HG03025 (cell line): Measurements from ENCODE around the gene TUNAR.

ENCODE experiments used
- ATAC-seq: cut with Tn5 transposase; IDR thresholded peaks from one replicate; pipeline ENCODE4 v1.9.1; 2021; ENCODE audit warnings: mild to moderate bottlenecking, moderate library complexity; ENCODE audit not compliant: unreplicated experiment, low FRiP score

Gene TUNAR

DNA sequence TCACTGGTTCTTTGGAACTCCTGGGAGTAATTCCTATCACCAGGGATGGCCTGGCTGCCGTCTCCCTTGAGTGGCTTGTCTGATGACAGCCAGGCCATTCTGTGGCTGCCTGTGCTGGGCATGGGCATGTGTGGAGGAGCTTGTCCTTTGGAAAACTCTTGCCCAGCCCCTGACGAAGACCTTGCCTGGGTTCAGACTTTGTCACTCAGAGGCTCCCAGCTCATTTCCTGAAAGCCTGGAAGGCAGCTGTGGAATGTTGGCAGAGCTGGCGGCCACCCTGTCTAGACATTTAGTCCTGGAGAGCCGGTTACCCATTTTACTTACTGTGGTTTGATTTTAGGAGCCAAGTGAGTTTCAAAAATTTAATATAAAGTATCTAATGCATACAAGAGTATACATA is 34.0 kb downstream of the TUNAR start:
- no peak for ATAC-seq

DNA sequence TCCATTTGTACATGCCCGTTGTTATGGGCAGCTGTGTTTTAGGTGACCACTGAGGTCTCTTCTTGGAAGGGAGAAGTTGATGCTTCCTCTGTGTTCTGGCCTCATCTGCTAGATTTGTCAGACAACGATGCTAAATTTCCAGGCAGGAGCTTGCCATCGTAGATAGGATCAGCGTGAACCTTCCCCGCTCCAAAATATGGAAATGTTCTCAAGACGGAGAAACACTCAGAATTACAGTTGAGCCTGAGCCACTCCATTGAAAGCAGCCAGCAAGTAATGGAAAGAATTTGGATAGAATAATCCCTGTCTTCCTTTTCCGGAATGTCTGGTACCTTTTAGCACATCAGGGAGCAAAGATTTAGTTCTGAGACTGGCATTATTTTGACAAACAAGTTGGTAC is 34.8 kb downstream of the TUNAR start:
- no peak for ATAC-seq

DNA sequence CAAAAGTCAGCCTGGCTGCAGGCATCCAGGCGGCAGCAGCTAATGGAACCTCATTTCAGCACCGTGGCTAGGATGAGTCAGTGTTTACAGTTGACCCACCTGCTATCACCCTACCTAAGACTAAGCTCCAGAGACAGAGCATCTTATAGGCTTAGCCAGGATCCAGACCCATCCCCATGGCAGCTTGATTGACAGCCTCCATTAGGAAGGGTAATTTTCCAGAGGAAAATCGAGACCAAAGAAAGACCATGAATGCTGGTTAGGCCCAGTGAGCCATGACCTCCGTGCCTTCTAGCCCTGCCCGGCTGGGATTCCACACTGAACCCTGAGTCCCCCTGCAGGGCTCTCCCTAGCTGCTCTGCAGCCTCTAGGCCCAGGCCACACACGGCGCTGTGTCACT is 38.7 kb downstream of the TUNAR start:
- ATAC-seq = no peak

- ATAC-seq = no peak
Observed at GRCh38 chr14:95918466-95918865, 41.8 kb downstream of the TUNAR start.

- ATAC-seq = no peak
Observed at GRCh38 chr14:95920769-95921438, 44.3 kb downstream of the TUNAR start.

DNA sequence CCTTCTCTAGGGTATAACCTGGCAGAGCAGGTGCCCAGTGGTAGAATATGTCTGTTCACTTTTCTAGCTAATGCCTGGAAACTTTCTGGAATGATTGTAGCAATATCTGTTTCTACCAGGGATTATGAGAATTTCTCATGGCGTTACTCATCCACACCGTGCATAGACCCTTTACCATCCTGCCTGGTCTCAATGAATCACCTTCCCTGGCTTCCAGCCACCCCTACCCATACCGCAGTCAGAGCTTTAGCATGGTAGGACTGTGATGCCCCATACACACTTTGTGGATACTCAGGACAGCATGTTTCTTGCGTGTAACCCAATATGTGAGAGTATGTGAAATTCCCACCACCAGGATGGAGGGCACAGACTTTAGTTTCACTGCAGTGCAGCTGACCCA is 45.4 kb downstream of the TUNAR start:
- ATAC-seq = no peak

- no peak for ATAC-seq
Observed at GRCh38 chr14:95928751-95929150, 52.1 kb downstream of the TUNAR start.

GRCh38 chr14:95931384-95931783 is 54.8 kb downstream of the TUNAR start:
- ATAC-seq = no peak

GRCh38 chr14:95935228-95935822 is 58.7 kb downstream of the TUNAR start:
- no peak for ATAC-seq

GRCh38 chr14:95936041-95936440 is 59.4 kb downstream of the TUNAR start:
- no peak for ATAC-seq

DNA sequence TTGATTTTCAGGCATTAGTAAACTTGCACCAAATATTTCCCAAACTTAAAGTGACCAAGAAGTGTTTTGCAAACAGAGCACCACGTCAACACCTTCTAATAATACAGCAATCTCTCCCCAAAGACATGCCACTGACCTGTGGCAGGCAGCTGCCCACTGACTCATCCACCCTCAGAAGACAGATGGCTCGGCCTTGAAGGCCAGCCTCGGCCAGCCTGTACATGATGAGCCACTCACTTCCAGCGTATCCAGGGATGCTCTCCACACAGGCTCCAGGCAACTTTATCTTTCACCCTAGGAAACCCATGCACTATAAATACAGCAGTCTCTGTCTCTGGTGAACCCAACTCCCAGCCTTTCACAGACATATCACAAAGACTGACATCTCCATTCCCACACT is 62.7 kb downstream of the TUNAR start:
- no peak for ATAC-seq

DNA sequence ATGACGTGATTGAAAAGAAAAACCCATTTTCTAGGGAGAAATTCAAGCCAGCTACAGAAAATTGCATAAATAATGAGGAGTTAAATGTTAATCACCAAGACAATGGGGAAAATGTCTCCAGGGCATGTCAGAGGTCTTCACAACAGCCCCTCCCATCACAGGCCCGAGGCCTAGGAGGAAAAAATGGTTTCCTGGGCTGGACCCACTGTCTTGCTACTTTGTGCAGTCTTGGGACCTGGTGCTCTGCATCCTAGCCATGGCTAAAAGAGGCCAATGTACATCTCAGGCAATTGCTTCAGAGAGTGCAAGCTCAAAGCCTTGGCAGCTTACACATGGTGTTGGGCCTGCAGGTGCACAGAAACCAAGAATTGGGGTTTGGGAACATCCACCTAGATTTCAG is 65.3 kb downstream of the TUNAR start:
- no peak for ATAC-seq

DNA sequence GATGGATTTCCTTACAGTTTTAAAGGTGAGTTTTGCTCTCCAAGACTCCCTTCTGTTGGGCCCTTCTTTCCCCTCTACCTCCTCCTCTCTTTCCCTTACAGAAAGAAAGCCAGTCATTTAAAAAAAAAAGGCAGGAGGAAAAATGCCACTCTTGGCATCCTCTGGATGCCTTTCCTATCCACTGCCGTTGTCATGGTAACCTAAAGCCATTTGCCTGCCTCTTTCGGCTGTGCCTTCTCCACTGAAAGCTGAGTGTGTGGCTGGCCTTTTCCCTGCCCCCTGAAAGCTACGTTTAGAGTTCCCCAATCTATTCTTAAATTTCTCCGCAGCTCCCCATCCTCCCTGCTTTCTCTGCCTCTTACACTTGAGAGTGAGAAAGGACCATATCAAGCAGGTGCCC is 67.1 kb downstream of the TUNAR start:
- ATAC-seq = no peak

DNA sequence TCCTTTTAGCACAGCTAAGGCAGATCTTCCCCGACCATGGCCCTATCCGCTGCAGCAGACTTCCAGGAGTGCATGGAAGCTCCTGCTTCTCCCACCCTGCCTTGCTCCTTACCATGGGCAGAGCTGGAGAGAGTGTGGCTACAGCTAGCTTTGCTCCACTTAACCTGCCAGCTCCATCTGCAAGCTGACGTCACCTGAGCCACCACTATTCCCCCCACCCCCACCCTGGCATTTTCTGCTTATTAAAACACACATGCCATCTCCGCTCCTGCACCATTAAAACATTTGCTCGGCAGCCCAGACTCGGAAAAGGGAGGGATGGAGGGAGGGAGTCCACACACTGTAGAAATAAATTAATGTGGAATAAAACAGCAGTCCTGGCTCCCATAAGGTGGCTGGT is 67.8 kb downstream of the TUNAR start:
- ATAC-seq = no peak

GRCh38 chr14:95946867-95947266 is 70.2 kb downstream of the TUNAR start:
- ATAC-seq = no peak

DNA sequence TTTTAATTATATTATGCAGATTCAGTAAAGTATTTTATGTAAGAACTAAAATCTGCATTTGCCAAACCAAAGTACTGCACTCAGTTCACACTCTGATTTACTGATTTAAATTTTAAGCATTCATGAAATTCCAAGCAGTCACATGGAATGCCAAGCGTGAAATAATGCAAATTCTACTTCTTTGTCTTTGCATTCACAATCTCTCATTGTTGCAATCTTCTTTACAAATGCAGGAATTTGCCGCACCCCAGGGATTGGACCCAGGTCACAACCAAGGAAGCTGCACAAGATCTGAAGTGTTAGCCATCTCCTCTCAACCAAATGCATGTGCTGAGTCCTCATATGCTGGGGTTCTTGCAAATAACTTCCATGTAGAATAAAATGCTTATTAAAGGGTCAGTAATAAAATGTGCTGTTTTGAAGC is 71.9 kb downstream of the TUNAR start:
- no peak for ATAC-seq

GRCh38 chr14:95951359-95951758 is 74.7 kb downstream of the TUNAR start:
- ATAC-seq = no peak

DNA sequence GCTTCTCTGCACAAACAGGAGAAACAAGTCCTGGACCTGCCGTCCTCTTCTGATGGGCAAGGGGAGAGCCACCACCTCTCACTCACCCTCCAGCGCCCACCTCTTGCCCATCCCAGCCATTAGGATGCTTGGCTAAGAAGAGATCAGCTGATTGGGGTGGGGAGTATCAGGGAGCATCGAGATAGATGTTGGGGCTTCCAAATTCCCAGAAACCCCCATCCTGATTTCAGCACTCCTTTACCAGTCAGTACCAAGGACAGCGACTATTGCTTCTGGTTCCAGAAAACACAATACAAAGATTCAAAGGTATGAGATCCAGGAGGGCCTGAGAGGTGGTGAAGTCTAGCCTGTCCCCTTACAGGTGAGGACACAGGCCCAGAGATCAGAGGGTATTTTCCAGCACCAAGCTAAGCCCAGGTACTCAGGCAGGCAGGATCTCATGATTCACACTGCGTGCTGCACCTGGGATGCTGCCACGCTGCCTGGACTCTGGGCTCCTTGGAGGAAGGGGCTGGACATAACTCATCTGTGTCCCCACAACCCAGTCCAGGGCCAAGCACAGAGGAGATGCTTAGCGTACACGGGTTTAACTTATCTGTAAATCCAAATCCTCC is 76.6 kb downstream of the TUNAR start:
- ATAC-seq = no peak

DNA sequence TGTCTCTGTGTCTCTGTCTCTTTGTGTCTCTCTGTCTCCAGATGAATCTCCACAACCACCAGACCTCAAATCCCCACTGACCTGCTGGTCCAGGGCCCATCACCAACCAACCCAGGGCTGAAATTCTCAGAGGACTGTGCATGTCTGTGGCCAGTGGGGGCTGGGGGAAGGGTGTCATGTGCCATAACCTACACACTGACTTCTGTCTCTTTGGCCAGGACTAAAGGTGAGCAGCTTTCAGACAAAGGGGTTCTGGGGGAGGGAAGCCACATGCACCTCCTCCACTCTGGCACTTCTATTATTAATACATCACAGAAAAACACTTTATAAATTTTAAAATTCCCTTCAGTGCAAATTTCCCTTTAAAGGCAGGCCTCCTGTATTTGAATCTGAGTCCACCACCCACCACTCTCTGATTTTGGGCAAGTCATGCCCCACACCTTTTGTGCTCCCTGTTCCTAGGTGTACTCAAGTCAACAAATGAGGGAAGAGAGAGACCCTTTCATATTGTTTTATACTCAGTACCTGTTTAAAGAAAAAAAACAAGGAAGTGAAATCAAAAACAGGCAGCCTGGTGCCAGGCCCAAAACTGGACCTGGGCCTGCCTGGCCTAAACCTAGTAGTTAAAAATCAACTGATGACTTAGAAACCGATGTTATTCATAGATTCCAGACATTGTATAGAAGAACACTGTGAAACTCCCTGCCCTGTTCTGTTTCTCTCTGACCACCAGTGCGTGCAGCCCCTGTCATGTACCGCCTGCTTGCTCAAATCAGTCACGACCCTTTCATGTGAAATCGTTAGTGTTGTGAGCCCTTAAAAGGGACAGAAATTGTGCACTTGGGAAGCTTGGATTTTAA is 80.2 kb downstream of the TUNAR start:
- no peak for ATAC-seq

- no peak for ATAC-seq
Observed at GRCh38 chr14:95958105-95958504, 81.5 kb downstream of the TUNAR start.

- no peak for ATAC-seq
Observed at GRCh38 chr14:95959317-95959716, 82.7 kb downstream of the TUNAR start.
